GM21619 (cell line): ENCODE measurements around the gene ADH1A.
"Not testable (repeated sequence)": the region's sequence is repeated elsewhere in the genome, so short reads cannot be mapped to it uniquely, and the experiment has no call there.

ENCODE experiments used
- ATAC-seq: cut with Tn5 transposase; IDR thresholded peaks from one replicate; pipeline ENCODE4 v1.9.1; 2021; ENCODE audit not compliant: unreplicated experiment

The ADH1A gene

GRCh38 chr4:99290848-99291786 lies at the start of gene ADH1A:
Gene ADH1A, minus strand, starts transcription at chr4:99290985. Its CDS starts 71 bp downstream, at chr4:99290914.
- no peak for ATAC-seq

- ATAC-seq: no peak
Observed at GRCh38 chr4:99339172-99339571, 48.4 kb upstream of the ADH1A start.

- ATAC-seq: no peak
Observed at GRCh38 chr4:99336553-99336952, 45.8 kb upstream of the ADH1A start.

GRCh38 chr4:99334880-99335279 lies 44.1 kb upstream of the ADH1A start:
- no peak for ATAC-seq

- no peak for ATAC-seq
Observed at GRCh38 chr4:99330648-99331047, 39.9 kb upstream of the ADH1A start.

GRCh38 chr4:99329876-99330275 lies 39.1 kb upstream of the ADH1A start:
- ATAC-seq: no peak

- ATAC-seq: no peak
Observed at GRCh38 chr4:99324979-99325378, 34.2 kb upstream of the ADH1A start.

GRCh38 chr4:99324361-99324760 lies 33.6 kb upstream of the ADH1A start:
- no peak for ATAC-seq

- no peak for ATAC-seq
Observed at GRCh38 chr4:99323756-99324155, 33.0 kb upstream of the ADH1A start.

- no peak for ATAC-seq
Observed at GRCh38 chr4:99321241-99322191, 30.7 kb upstream of the ADH1A start, which contains the start of gene ADH1B. Gene ADH1B, minus strand, starts transcription at chr4:99321401. Its CDS starts 70 bp downstream, at chr4:99321331.

GRCh38 chr4:99317811-99318210 lies 27.0 kb upstream of the ADH1A start:
- ATAC-seq: not testable (repeated sequence)

GRCh38 chr4:99317354-99317753 lies 26.6 kb upstream of the ADH1A start:
- no peak for ATAC-seq

GRCh38 chr4:99315839-99316238 lies 25.1 kb upstream of the ADH1A start:
- ATAC-seq: no peak

GRCh38 chr4:99314211-99314610 lies 23.4 kb upstream of the ADH1A start:
- no peak for ATAC-seq

- ATAC-seq: no peak
Observed at GRCh38 chr4:99310389-99310788, 19.6 kb upstream of the ADH1A start.

- no peak for ATAC-seq
Observed at GRCh38 chr4:99305638-99306400, 15.0 kb upstream of the ADH1A start.

GRCh38 chr4:99301376-99302164 lies 10.8 kb upstream of the ADH1A start:
- no peak for ATAC-seq

GRCh38 chr4:99300934-99301333 lies 10.1 kb upstream of the ADH1A start:
- ATAC-seq: no peak

- no peak for ATAC-seq
Observed at GRCh38 chr4:99293357-99293756, 2.6 kb upstream of the ADH1A start.

GRCh38 chr4:99285387-99285786 lies 5.4 kb downstream of the ADH1A start:
- ATAC-seq: no peak
